COLO829 (cell line): ENCODE results near the gene MTF1.
A peak's percentile ranks its signal among the peaks of the same experiment; 100 is the strongest.

Source experiments
- DNase-seq: peaks from one replicate; pipeline ENCODE4 v3.0.0; 2012; ENCODE audit warnings: low spot score

Gene MTF1

DNA sequence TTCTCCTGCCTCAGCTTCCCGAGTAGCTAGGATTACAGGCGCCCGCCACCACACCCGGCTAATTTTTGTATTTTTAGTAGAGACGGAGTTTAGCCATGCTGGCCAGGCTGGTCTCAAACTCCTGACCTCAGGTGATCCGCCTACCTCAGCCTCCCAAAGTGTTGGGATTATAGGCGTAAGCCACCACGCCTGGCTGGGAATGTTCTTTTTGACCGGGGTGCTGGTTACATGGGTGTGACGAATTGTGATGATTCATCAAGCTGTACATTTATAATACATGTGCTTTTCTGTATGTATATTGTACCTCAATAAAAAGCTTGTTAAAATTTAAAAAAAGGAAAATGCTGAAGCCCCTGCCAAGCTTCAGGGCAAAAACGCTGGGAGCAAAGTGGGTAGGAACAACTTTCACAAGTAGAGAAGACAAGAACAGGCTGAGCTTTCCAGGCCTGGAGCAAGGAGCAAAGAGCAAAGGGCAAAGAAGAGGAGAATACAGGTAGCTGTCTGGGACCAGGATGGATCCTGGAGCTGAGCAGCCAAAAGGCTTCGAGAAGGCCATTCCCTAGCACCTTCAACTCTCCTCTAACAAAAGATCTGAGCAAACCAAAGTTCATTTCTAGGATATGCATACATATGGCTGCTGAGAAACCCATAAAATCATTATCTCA lies 30.9 kb downstream of the MTF1 start:
- no peak for DNase-seq

DNA sequence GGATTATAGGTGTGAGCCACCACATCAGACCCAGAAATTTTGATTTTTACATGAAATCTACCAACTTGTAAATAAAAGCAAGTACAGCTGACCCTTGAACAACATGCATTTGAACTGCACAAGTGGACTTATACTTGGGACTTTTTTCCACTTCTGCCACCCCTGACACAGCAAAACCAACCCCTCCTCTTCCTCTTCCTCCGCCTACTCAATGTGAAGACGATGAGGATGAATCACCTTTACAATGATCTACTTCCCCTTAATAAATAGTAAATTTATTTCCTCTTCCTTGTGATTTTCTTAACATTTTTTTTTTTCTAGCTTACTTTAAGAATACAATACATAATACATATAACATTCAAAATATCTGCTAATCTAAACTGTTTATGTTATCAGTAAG lies 33.9 kb downstream of the MTF1 start:
- DNase-seq: no peak

DNA sequence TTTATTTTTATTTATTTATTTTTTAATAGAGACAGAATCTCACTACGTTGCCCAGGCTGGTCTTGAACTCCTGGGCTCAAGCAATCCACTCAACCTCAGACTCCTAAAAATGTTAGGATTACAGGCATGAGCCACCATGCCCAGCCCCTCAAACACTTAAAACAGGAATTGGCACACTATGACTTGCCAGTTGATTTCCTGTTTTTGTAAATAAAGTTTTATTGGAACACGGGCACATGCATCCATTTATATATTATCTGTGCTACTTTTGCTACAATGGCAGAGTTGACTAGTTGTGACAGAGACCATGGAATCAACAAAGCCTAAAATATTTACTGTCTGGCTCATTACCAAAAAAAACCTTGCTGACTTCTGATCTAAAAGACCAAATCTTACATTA lies 35.4 kb downstream of the MTF1 start:
- no peak for DNase-seq

DNA sequence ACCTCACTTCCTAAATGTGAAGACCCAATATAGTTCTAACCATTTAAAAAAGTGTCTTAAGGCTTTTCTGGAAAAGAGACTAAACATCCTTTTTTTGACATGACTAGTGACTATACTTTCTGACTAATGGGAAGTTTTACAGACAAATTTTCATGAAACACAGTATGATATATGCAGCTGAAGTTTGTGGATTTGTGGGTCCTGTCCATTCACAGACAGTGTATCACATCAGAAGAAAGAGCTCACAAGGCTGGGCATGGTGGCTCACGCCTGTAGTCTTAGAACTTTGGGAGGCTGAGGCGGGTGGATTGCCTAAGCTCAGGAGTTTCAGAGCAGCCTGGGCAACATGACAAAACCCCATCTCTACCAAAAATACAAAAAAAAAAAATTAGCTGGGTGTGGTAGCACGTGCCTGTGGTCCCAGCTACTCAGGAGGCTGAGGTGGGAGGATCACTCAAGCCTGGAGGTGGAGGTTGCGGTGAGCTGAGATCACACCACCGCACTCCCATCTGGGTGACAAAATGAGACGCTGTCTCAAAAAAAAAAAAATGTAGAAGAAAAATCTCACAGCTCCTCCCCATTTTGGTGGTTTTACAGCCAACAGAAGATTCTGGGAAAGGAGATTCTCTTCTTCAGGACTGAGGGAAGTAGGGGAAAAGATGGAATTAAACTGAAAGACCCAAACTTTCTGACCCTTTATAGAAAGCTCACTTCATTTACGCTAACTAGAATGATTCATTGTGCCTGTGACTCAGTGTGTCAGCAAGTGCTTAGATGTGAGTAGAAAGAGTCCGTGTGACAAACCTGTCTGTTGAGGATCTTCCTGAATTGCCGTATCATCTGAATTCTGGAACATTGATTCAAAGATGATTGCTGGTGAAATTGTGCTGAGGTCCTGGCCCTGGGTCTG lies 36.2 kb downstream of the MTF1 start:
- no peak for DNase-seq

DNA sequence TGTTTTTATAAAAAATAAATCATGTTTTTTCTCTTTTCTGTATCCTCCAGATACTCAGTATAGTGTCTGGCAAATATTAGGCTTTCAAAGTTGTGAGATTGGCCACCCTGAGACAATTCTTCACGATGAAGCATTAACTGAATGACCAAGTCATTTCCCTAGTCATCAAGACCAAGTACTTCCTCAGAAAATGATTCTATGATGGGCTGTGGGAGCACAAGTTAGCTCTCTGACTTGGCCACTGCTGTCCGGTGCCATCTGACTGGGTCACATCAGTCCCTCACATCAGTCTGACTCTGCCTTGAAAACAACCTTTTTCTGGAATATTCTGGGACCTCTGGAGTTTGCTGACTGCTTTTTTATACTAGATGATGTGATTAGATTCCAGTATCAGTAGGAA lies 37.9 kb downstream of the MTF1 start:
- DNase-seq: no peak

DNA sequence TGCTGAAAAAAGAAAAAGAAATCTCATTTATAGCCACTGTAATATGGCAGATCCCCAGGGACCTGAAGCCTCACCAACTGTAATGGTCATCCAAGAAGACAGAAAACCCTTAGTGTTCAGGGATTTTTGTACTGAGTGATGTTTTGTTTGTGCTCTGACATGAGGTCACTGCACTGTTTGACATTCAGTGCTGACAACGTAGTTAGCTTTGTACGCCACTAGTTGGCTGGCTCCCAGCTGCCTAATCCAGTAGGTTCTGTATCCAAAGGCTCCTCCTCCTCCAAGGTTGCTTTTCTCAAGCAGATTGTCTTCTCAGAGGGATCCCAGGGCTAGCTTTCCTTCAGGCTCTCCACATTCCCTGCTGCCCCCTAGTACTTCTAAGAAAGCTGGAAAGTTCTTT lies 41.9 kb downstream of the MTF1 start:
- DNase-seq: peak; percentile 42

DNA sequence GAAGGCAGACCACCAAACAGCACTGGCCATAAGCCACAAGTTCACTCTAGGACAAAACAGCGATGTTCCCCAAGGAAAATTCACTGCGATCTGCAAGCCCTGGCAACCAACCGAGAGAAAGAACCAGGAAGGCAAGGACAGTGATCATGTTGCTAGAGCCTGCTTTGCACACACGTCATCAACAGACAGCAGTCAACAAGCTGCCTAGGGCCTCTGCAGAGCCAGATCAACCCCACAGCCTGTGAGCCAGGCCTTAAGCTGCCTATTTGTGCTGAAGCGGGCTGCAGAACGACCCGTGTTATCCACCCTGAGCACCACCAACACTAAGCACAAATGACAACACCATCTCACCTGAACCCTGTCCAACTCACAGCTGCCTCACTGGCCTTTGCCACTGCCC lies 45.1 kb downstream of the MTF1 start:
- DNase-seq: no peak

DNA sequence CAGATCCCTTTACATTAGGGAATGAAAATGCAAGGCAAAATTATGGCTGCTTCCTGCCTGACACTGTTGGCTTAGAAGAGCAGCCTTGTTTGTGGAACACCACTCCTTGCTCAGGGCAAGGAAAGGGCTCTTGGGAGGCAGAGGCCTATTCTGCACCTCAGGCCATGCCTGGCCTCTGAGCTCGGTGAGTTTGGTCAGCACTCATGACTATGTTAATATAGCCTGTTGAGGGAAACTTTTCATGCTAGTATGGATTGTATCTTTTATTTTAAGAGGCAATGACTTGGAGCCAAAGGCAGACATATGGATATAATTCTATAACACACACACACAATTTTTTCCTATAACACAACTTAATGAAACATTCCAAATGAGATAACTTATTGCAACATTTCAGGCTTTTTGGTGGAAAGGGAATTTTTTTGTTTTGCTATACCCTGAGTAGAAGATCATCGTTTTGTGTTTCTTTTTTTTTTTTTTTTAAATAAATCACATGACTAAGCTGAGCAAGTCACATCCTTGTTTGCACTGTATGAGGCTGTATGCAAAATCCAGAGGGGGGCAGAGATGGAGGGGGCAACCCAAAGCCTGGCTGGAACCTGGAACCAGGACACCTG lies 45.8 kb downstream of the MTF1 start:
- DNase-seq: no peak

DNA sequence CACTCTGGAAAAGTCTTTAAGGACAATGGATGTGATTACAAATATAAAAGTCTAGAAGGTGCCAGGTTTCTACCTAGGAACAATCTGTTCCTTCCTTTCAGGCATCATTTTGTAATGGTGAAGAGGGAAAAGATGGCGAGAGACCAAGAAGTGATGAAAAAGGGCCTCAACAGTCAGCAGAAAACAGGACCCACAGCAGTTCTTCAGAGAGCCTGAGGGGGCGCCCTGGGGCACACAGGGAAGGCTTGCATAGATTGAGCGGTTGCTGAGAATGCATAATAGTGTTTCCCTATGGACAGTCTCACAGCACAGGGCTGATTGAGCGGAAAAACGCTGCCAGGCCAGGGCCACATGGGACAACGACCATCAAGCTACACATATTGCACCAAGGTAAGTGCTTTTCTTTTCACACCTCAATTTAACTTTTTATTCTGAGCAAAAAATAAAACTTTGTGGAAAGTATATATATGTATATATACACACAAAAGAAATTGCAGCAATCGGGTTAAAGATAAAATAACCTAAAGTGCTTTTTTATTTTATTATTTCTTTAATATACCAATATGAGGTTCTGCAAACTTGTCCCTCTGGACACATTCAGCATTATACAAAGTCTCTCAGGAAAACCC lies 48.3 kb downstream of the MTF1 start:
- peak; percentile 54 for DNase-seq

DNA sequence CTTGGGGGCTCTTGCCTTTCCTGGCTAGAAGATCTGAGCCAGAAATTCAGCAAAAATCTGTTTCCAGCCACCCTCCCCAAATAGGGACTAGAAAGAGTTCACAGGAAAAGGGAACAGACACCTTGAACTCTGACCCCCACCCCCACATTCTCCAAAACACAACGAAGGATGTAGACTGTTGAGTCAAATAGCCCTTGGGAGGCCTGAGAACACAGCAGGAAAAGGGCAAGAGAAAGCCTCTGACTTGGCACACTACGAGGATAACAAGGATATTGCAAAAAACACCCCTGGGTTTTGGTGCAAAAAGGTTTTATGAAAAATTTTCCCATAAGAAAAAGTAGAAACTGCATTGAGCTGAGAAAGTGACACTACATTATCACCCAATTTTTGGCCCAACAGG lies 49.5 kb downstream of the MTF1 start:
- no peak for DNase-seq

DNA sequence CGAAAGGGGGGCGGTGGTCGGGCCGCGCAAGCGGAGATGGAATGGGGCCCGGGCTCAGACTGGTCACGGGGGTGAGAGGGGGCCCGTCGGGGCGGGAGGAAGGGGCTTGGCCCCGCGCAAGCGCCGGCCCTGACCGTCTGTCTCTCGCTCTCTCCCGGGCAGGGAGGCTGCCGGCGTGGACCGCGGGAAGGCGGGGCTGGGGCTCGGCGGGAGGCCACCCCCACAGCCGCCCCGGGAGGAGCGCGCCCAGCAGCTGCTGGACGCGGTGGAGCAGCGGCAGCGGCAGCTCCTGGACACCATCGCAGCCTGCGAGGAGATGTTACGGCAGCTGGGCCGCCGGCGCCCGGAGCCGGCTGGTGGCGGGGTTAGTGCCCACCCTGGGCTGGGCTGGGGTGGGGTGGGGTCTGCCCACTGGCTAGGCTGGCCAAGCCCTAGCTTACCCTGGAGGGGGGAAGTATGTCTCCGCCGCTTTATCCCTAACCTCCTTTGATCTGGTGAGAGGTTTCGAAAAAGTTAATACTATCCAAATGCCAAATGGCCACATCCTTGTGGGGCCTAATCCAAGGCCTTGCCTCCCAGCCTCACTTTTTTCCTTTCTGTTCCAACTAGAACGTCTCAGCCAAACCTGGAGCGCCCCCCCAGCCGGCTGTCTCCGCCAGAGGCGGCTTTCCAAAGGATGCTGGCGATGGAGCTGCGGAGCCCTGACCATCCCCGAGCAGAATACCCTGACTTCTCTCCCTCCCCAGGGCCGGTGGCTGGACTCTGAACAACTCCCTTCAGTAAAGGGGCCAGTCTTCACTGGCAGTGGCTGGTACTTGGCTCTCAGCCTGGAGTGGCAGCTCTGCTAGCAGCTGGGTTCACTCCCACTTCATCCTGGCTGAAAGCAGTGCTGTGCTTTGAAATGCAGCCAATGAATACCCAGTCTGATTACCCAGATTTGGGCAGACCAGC lies 50.7 kb downstream of the MTF1 start:
- DNase-seq: peak; percentile 42

DNA sequence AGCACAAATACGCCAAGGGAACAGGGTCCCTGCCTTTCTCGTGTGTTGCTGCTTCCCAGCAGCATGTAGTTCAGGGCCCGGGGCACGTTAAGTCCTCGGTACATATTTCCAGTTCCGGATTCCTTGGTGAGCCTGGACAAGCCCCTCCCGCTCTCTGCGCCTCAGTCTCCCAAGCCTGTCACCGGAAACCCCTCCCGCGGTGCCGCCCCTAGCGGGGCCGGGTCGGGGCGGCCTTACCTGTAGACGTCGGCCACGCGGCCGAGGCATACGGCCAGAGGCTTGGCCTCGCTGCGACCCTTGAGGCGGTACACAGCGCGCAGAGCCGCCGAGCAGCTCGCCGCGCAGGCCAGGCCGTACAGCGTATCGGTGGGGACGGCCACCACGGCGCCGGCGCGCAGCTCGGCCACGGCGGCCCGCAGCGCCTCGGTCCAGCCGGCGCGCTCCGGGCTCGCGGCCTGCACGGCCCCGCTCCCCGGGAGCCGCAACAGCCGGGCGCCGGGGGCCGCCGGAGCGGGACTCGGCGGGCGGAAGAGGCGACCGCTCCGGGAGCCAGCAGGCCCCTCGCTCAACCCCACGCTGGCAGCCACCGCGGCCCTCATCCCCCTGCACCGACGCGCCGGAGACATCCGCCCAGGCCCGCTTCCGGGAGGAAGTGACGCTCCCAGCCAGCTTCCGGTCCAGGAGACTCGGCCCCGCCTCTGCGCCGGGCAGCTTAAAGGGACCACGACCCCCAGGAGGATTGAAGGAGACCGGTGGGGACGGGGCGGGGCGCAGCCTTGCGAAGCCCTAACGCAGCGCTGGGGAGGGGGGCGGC lies 51.6 kb downstream of the MTF1 start, which contains the start of the genes C1orf122 and YRDC:
TSS of gene C1orf122 (plus strand) at position 236 of the 814 bp plus-strand sequence. CDS start 615 bp downstream, outside the sequence.
TSS of gene YRDC (minus strand) at position 654 of the 814 bp plus-strand sequence. CDS start at position 626, 28 bp downstream.
- DNase-seq: peak; percentile 85

DNA sequence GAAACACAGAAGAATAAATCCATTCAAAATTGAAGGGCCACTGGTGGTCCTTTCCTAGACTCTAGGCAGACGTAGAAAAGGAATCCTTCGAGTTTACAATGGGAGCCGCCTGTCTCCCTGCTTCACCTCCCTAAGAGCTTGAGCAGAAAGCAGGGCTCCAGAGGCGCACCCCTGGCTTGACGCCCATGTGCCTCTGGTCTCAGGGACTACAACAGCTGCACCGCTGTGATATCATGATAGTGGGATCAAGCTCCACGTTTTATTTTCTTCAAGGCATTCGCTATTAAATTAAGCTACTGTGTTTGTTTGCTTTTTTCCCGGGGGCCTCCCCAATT lies 52.2 kb downstream of the MTF1 start:
- no peak for DNase-seq

DNA sequence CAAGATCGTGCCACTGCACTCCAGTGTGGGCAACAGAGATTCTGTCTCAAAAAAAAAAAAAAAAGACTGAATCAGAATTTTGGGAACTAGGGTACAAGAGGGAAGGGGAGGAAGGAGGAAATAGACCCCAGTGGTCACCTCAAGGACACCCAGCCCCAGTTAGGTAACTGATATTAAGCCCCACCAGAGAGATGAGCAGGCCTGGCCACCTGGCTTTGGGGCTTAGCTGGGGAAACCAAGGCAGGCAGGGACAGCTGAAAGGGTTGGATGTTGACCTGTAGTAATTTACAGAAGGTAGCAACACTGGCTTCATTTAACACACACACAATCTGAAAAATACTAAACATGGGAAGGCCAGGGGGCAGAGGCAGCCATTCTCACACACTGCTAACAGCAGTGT lies 57.0 kb downstream of the MTF1 start:
- DNase-seq: no peak

DNA sequence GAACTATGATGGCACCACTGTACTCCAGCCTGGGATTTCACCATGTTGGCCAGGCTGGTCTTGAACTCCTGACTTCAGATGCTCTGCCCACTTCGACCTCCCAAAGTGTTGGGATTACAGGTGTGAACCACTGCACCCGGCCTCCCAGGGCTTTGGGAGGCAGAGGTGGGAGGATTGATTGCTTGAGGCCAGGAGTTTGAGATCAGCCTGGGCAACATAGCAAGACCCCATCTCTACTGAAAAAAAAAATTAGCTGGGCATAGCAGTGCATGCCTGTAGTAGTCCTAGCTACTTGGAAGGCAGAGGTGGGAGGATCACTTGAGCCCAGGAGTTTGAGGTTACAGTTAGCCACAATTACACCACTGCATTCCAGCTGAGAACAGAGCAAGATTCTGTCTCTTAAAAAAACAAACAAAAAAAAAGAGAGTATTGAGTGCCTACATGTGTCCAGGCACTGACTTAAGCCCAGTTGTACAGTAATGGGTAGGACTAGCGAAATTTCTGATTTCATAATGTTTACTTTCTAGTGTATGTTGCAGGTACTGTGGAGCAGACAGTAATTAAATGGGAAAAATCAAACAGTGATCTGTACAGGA lies 61.5 kb downstream of the MTF1 start:
- DNase-seq: no peak

DNA sequence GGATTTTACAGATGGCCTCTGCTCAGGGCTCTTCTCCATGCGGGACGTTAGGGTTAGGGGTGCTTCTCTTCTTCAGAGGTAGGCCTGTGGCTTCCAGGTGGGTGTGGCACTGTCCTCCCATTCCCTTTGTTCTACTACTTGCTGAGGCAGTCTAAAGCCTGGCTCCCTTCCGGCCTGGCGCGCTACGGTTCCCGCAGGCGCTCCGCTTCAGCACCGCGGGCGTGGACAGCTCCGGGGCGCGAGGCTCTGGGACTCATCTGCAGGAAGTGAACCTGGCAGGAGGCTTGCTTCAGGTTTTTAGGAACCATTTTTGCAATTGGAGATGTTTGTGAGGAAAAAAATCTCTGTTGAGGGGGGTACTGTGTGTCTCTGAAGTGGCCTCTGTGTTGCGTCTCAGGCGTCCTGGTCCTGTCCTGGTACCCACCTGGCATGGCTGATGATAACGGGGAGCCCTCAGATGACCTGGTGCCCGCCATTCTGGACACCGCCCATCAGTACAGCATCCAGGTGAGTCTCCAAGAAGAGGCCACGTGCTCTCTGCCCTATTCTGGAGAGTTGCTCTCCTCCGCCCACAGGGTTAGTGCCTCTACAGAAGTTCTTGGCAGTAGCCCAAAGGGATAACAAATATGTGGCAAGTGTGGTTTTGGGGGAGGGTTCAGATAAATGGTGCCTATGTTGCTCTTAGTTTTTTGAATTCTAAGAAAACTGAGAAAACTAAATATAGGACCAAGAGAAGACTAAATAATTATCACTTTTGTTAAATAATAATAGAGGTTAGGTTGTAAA lies 63.9 kb downstream of the MTF1 start:
- DNase-seq: no peak

DNA sequence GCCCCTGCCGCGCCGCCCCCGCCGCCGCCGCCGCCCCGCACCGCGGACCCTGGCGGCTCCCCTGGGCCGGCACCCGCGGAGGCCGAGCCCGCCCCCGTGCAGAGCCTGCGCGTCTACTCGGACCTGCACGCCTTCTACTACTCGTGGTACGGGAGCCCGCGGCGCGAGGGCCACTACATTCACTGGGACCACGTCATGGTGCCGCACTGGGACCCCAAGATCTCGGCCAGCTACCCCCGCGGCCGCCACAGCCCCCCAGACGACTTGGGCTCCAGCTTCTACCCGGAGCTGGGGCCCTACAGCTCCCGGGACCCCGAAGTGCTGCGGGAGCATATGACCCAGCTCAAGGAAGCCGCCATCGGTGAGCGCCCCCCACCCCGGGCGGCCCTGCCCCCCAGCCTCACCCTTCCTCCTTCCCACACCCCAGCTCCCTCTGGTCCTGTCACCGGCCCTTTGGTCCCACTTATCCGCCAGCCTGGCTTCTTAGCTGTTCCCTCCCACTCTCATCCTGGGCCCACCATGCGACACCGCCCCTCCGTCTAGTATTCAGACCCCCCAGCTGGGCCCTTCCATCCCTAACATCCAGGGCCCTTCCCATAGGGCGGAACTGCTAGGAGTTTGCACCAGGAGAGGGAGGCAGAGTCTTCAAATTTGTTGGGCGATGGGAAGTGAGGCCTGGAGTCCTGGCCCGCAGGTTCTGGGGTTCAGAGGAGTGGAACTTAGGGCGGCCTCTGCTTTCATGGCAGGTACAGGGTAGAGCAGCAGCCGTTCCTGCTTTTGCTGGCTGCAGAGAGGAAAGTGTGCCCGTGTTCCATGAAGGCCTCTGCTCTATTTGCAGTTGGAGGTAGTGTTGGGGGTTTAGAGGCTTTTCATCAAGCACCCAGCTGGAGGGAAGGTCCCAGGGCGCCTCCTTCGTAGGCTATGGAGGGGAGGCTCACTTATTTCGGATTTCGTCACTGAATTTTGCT lies 64.7 kb downstream of the MTF1 start:
- DNase-seq: no peak

DNA sequence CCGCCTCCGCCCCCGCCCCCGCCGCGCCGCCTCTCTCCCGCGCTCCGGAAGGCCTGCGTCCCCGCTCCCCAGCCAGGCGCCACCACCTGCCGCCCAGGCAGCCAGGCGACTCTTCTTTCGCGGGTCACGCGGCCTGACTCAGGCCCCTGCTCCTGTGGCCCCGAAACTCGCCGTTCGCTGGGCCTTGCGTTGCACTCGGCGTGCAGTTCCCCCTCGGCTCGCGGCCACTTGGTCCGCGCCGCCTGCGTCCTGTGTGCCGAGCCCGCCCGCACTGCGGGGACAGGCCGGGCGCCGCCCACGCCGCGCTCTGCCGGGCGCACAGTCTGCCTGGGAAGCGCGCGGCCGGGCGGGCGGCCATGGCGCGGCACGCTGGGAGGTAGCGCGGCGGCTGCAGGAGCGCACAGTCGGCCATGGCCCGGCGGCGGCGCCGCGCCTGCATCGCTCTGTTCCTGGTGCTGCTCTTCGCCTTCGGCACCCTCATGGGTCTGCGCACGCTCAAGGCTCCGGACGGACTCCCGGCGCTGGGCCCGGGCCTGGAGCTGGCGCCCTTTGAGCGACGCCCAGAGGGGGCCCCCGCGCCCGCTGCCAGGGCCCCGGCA lies 65.5 kb downstream of the MTF1 start, which contains the start of gene MANEAL:
TSS of gene MANEAL (plus strand) at position 75 of the 599 bp plus-strand sequence. CDS start at position 411, 336 bp downstream.
- no peak for DNase-seq
